ENCODE data around the gene KAZN.

Gene KAZN

DNA sequence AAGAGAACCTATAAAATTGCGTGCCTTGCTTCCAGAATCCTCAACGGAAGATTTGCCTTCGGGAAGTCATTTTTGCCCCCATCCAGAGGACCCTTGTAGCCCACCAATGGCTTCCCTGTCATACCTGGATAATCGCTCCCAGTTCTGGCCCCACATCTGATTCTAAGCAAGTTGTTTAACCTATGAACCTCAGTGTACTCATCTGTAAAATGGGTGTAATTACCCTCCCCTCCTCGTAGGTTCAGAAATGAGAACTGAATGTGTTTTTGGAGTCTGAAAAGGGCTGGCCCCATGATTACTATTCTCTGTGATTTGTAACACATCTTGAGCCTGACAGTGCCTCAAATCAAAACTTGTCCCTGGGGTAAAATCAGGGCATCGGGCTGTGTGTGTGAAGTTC is 473.5 kb downstream of the KAZN start:
- no peak for DNase-seq

DNA sequence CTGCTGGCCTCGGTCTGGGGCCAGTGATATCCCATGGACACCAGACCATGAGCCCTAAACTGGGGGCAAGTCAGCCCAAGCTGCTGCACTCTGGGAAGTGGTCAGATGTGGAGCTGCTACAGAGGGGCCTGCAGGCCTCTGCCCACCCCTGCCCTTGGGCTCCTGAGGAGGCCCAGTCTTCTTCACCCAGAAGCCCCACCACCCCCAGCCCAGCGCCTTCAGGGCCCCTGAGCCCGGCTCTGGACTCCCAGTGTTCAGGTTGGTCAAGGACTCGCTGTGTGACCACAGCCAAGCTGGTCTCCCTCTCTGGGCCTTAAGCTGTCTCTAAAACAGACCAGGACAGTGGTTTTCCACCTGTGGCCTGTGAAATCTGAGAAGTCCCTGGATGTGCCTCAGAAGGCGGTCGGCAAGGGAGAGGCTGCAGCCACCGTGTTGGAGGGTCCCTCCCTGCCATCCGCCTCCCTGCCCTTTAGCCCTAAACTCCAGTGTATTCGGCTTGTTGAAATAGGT is 475.4 kb downstream of the KAZN start:
- no peak for DNase-seq

DNA sequence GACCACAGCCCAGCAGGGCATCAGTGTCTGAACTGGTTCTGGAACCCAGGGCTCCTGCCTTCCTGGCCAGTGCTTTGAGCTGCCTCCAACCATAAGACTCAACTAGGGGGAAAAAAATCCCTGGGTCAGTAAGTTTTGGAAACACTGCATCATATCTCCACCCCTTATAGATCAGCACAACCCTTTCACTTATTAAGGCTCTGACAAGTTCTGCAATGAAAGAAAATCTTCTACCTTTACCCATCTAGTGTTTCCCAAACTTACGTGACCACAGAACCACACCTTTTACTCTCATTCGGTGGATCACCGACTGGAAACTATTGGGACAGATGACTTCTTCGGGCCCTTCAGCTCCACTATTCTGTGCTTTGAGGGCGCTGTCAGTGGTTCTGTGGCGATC is 476.7 kb downstream of the KAZN start:
- DNase-seq, result no peak

DNA sequence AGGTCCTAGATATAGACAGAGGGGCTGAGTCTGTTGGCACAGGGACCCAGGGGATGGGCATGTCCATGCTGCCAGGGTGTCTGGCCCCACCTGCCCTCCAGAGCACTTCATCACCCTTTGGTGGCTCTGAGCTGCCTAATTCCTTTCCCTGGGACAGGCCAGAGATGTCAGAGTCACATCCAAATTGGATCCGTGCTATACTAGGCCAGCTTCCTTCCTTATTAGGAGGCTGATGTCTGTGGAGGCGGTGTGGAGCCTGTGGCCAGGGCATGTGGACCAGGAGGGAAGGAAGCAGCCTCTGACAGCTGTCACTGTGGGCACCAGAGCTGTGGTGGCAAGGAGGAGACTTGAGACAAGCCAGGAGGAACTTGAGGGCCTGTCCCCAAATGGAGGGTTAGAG is 477.3 kb downstream of the KAZN start:
- DNase-seq, result no peak

DNA sequence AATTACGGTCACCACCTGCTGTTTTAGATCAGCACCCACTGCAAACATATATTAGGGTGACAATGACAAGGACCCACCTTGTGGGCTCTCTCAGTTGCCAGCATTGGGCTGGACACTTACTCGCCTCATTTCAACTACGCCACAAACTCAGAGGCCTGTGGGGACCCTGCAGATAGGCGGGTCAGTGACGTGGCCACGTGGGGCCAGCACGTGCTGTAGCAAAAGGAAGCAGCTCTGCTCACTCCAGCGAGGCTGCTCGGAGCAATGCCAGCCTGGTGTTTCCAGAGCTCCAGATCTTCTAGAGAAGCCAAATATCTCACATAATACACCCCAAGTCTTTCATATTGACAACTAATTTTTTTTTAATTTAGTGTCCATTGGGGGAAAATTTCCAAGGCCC is 478.3 kb downstream of the KAZN start:
- no peak for DNase-seq

GRCh38 chr1:15077384-15077783 is 478.9 kb downstream of the KAZN start:
- DNase-seq, result no peak

DNA sequence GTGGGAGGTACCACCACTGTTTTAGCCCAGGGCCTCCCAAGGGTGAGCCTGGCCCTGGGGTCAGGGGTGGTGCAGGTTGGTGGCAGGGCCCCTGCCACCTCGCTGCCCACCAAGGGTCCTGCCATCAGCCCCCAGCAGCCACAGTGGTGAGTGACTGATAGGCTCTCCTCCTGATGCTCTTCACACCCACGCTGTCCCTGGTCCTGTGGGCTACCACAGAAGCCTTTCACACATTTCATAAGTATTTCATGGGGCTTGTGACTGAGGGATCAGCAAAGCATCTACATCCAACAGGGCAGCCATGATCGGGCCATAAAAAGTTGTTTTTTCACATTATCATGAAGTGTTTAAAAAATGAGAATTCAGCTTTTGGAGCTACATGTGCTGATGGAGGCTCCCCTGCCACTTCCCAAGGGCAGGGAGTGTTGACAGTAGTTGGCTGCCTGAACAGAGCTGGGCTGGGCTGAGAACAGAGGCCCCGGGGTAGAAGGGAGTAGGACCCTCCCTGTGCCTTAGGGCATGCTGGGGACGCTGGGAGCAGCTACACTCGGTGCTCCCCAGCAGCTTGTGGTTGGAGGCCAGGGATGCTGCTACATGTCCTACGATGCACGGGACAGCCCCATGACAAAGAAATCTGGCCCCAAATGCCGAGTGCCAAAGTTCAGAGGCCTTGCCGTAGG is 482.0 kb downstream of the KAZN start:
- no peak for DNase-seq

- no peak for DNase-seq
These were observed 482.6 kb downstream of the KAZN start for GRCh38 chr1:15081102-15081501.

DNA sequence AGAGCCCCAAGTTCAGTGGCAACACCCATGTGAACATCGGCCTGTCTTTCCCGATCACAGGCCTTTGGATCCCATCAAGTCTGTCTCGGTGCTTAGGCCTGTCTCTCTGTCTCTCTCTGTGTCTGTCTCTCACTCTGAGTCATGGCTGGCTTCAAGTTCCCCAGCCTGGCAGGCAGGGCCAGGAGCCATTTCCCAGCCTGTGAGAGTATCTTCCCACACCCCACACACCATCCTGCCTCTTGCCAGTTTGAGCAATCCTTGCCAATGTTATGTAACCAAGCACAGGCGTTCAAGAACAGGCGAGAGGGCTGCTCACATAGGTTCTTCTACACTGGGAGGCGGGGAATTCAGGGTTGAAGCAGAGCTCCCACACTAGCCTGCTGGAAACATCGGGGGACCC is 485.1 kb downstream of the KAZN start:
- DNase-seq, result no peak

- DNase-seq, result no peak
These were observed 489.9 kb downstream of the KAZN start for GRCh38 chr1:15088281-15088971.

DNA sequence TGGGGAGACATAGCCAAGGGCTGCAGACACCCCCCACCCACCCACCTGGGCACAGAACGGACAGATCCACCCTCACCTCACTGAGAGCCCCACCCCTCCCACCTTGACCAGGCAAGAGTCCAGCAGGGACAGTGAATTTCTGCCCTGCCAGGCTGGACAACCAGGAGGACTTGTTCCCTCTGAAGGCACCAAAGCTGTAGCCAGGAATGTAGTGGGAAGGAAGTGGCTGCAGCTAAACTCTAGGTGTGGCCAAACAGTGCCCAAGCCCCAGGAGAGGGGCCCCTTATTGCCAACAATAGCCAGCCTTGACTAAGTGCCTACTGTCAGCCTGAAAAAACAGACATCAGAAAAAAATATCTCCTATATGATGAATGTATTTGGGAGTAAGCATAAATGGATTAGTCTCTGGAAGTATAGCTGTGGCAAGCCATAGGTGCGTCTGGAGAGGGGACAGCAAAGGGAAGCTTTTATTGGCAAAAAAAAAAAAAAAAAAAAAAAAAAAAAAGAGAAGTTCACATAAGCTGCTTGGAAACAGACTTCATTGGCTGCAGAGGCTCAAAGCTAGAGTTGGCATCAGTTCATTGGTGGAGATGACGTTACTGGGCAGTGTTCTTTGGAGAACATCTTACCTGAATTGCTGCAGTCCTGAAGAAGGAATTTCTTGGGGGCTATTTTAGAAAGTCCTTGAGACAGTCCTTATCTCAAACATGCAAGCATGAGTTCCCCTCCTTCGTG is 490.9 kb downstream of the KAZN start:
- no peak for DNase-seq

DNA sequence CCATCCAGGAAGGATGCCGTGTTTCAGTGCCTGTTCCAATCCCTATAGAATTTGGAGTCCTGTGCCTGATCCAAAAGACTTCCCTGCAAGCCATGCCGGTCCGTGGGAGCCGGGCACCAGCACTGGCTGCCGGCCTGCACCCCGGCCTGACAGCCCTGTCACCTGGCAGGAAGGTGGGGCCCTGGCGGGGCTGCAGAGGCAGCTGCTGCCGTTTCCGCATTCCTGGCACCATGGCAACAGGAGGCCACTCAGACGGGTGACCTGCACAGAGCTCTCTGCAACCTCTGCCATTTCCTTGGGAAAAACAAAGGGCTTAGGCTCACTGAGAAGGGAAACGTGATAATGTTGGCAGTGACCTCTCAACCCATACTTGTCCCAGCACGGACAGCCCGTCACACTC is 491.9 kb downstream of the KAZN start:
- DNase-seq, result no peak

DNA sequence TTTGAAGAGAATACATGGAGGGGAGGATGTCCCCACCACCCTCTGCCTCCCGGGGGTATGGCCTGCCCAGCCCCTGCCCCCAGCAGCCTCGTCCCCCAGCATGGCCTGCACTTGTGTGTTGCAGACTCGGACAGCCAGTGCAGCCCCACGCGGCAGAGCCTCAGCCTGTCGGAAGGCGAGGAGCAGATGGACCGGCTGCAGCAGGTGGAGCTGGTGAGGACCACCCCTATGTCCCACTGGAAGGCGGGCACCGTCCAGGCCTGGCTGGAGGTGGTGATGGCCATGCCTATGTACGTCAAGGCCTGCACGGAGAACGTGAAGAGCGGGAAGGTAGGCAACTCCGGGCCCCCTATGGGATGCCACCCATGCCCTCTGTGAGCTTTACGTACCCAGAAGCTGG is 495.6 kb downstream of the KAZN start:
- no peak for DNase-seq

DNA sequence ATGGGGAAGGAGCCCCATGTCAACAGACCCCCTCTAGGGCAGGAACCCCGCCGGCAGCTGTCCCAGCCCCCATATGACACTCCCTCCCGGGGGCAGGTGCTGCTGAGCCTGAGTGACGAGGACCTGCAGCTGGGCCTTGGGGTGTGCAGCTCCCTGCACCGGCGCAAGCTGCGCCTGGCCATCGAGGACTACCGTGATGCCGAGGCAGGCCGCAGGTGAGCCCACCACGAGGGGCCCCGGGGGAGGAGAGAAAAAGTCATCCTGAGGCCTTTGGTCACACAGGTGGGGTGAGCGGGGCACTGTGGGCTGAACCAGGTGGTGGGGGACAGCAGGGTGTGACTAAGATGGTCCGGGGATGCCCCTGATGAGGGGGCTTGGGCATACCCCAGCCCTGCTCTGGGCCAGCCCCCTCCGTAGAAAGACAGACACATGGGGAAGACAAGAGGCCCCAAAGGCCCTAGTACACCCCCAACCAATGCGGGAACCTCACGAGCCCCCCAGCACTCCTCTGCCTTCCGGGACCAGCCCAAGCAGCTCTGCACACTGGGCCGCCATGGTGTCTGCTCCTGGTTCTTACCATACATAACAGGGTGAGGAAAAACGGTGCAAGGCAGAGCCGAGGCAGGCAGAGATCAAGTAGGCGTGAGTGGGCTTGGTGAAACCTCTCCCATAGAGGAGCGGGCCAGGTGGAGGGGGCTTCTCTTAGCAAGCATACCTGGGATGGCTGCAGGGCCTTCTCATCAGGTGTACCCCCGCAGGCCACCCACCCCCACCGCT is 496.4 kb downstream of the KAZN start:
- no peak for DNase-seq

- DNase-seq, result no peak
These were observed 497.0 kb downstream of the KAZN start for GRCh38 chr1:15095496-15095875.

DNA sequence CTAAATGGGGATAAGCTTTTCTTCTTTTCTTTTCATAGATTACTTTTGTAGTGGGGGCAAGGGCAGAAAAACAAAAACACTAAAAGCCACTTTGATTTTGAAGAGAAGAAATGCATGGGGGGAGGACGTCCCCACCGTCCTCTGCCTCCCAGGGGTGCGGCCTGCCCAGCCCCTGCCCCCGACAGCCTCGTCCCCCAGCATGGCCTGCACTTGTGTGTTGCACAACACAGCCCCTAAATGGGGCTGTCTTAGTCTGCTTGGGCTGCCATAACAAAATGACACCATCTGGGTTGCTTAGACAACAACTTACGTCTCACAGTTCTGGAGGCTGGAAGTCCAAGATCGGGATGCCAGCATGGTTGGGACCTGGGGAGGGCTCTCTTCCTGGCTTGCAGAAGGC is 497.8 kb downstream of the KAZN start:
- no peak for DNase-seq

DNA sequence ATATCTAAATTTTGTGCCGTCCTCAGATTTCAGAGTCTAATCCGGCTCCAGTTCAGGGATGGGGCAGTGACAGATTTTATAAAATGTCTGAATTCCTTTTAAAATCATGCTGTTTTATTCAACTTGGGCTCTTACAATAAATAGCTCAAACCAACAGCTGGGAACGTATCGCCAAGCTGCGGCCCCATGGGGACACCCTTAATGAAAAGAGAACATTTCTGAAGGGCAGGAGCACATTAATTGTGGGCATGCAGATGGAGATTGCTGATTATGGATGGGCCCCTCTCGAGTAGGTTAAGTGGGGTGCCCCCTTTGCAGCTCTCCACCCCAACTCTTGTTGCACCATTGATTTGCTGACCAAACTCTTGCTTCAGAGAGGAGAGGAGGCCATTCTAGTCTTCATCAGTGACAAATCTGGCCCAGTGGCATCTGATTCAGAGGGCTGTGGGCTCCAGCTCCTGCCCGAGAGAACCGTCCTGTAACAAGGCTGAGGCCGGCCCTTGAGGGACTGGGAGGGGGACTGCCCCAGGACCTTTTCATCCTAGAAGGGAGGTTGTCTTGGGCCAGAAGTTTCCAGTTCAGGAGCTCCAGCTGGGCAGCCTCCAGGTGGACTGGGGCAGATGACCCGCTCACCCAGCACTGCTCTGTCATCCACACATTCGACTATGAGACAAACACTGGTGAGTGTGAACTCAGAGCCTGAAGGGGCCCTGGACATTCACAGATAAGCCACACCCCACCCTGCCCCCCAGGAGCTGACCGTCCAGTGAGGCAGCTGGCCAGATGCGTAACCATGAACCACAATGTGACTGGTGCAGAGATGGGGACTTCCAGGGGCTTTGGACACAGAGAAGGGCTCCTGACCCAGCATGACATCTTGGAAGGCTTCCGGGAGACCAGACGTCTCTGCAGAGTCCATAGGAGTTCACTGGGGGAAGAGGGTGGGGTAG is 500.0 kb downstream of the KAZN start:
- no peak for DNase-seq

DNA sequence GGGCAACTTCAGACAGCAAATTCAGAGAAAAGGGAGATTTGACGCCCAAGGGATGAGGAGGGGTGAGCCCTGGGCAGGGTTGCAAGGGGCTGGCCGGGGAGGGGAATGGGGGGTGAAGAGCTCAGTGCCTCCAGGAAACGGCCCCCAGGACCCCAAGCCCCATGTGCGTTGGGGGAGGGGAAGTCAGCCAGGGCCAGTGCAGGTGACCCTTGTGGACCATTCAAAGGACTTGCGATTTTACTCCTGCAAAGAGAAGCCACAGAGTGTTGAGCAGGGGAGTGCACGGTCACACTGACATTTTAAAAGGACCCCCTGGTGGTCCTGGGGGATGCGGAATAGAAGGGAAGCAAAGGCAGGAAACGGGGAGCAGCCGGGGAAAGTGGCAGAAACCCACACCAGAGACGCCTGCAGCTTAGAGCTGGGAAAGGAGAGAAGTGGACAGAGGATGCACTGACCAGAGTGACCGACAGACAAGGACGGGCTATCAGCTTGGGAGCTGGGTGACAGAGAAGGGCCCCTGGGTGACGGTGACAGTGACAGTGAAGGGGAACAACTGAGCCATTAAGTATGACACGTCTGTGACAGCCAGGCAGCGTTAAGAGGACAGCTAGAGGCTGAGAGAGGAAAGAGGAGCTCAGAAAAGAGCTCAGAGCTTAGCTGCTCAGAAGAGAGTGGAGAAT is 501.1 kb downstream of the KAZN start:
- DNase-seq, result no peak

DNA sequence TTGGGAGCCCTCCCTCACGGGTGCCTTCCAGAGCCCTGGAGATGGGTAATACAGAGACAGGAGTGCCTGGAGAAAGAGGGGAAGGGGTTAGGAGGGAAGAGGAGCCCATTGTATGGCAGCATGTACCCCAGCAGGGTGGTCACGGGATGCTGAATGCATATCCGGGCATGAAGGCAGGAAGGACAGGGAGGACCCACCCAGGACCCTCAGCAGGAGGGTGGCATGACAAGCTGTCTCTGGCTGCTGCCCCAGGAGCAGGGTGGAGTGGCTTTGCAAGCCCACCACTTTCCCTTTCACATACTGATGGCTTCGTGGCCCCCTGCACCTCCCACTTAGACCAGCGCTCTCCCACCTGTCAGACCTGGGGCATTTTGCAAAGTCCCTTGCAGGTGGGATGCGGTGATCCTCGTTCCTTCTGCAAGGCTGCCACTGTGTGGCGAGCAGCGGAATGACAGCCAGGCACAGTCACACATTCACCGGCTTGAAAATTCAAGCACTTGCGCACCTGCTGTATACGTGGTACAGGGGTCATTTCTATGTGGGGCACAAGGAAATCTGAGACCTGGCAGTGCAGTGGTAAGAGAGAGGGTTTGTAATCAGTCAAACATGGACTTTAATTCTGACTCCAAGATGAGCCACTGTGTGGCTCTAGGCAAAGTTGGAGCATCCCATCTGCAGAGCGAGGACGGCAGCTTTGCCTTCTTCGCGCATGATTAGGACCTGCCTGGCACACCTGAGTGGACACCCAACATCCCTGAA is 501.8 kb downstream of the KAZN start:
- no peak for DNase-seq

- no peak for DNase-seq
These were observed 502.6 kb downstream of the KAZN start for GRCh38 chr1:15100880-15101760.
